Ovary (tissue), 3 donors: ENCODE results near the gene LGALS7B.

Source experiments
- CTCF ChIP-seq, 3 donors: fragments of 450-650 bp in 2 of 3; fragments of 200-600 bp in 1 of 3; IDR thresholded peaks; one replicate each; pipeline versions ENCODE4 v1.5.1 to v1.8.0; 2016 to 2022; ENCODE audit warnings: antibody characterized with exemption in 3 of 3, mild to moderate bottlenecking in 1 of 3
- EP300 ChIP-seq: sonication (generic); formaldehyde crosslinking; IDR thresholded peaks from one replicate; pipeline ENCODE4 v1.6.1; 2017; ENCODE audit warnings: antibody characterized with exemption
- POLR2A ChIP-seq: fragments of 450-650 bp; IDR thresholded peaks from one replicate; pipeline ENCODE4 v1.6.1; 2017; ENCODE audit warnings: antibody characterized with exemption, mild to moderate bottlenecking, moderate library complexity
- donor health status: DM: no; HTN: no; CAD: no.

GRCh38 chr19:38793671-38794070 is 4.7 kb downstream of the LGALS7B start:
- TF ChIP-seq POLR2A: no peak
- TF ChIP-seq CTCF (IDR thresholded peaks at IDR 0.05): no peak
- no peak for TF ChIP-seq EP300
